Right lobe of liver (tissue), 4 donors: Measurements from ENCODE around the gene RAB11B.

ENCODE experiments used
- CTCF ChIP-seq, 4 donors: fragments of 200-600 bp in 3 of 4; fragments of 450-650 bp in 1 of 4; IDR thresholded peaks; one replicate each; pipeline versions ENCODE4 v1.5.1 to v1.8.0; 2016 to 2022; ENCODE audit warnings: antibody characterized with exemption in 4 of 4, mild to moderate bottlenecking in 2 of 4
- POLR2A ChIP-seq: fragments of 450-650 bp; IDR thresholded peaks from one replicate; pipeline ENCODE4 v1.6.1; 2017; ENCODE audit warnings: antibody characterized with exemption, mild to moderate bottlenecking
- donor health status: DM: no; HTN: no; CAD: no.
- donor health status: DM: no; HTN: no; CAD: no.
- donor health status: DM: no; HTN: yes; CAD: no.

DNA sequence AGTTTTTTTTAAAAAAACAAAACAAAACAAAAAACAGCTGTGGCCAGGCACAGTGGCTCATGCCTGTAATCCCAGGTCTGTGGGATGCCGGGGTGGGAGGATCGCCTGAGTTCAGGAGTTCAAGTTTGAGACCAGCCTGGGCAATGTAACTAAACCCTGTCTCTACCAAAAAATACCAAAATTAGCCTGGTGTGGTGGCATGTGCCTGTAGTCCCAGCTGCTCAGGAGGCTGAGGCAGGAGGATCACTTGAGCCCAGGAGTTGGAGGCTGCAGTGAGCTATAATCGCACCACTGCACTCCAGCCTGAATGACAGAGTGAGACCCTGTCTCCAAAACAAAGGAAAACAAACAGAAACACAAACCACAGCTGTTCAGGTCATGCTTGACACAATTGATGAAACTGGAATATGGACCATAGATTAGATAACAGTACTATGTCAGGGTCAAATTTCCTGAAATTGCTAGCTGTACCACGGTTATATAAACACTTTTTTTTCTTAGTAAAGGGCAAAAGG lies 33.1 kb upstream of the RAB11B start:
- TF ChIP-seq CTCF (IDR thresholded peaks at IDR 0.05) (no peak), POLR2A (no peak)
